K562 treated with DMSO at 1 percent for 24 hours (cell line): Measurements from ENCODE around the gene PRIMA1. TPM values are rescaled to one million over a fixed set of nuclear protein-coding genes. Genes with fewer than 3 reads are reported as not detected.

ENCODE experiments used
- total RNA-seq: library from RNA; unstranded; fragments of 300-600 nt; gene quantifications from 2 replicates; pipeline ENCODE4 v1.2.3, GENCODE V29; 2022; ENCODE audit warnings: low read depth; ENCODE audit not compliant: insufficient read depth

PRIMA1 gene, protein sequence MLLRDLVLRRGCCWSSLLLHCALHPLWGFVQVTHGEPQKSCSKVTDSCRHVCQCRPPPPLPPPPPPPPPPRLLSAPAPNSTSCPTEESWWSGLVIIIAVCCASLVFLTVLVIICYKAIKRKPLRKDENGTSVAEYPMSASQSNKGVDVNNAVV
- total RNA-seq, result not detected in 2 replicates

DNA sequence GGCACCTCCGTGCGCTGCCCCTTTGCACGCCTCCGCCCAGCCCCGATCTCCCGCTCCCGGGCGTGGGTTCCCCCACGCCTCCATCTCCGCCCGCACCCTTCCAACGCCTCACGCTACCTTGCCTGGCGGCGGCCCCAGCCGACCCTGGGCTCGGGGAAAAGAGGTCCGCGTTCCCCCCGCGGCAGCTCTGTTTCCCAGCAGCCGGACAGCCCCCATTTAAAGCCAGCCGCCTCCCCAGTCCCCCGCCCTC is at the start of gene PRIMA1:
TSS of gene PRIMA1 (minus strand) at position 193 of the 250 bp plus-strand sequence. CDS start 767 bp downstream, outside the sequence.

Other genes with a start within 250 kb of the PRIMA1 start
- gene FAM181A, start 138.9 kb upstream of the PRIMA1 start, total RNA-seq, result not detected in 2 replicates
- 4.4 and 6.8 TPM in 2 replicates for gene ASB2, start 188.1 kb upstream of the PRIMA1 start, total RNA-seq
- gene CCDC197, start 208.8 kb upstream of the PRIMA1 start, total RNA-seq, result not detected in 2 replicates
- gene OTUB2, start 237.9 kb upstream of the PRIMA1 start, total RNA-seq, result 0.24 TPM in 1 of 2 replicates, not detected in the other